GM18499 (cell line): ENCODE measurements around the gene PUS1.

Experiments
- ATAC-seq: cut with Tn5 transposase; IDR thresholded peaks from one replicate; pipeline ENCODE4 v1.9.1; 2021; ENCODE audit warnings: moderate number of reproducible peaks; ENCODE audit not compliant: insufficient read depth, unreplicated experiment

Gene PUS1

DNA sequence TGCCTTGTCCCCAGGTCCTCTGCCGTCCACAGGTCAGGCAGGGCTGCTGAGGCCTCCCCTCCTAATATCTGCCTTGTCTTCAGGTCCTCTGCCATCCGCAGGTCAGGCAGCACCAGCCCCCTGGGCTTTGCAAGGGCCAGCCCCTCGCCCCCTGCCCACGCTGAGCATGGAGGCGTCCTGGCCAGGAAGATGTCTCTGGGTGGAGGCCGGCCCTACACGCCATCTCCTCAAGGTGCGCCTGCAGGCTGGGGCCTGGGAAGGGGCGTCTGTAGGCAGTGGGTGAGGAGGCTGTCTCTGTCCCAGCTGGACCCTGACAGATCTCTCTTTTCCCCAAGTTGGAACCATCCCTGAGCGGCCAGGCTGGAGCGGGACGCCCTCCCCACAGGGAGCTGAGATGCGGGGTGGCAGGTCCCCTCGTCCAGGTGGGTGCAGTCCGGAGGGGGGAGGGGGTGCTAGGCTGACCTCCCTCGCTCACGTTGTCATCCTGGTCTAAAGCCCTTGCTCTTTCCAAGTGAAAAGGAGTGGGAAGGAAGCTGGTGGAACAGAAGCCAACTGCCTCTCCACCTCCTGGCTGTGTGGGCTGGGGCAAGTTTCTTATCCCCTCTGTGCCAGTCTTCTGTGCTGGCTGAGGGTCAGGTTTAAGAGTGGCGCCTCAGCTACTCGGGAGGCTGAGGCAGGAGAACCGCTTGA is 13.9 kb upstream of the PUS1 start:
- ATAC-seq: no peak

DNA sequence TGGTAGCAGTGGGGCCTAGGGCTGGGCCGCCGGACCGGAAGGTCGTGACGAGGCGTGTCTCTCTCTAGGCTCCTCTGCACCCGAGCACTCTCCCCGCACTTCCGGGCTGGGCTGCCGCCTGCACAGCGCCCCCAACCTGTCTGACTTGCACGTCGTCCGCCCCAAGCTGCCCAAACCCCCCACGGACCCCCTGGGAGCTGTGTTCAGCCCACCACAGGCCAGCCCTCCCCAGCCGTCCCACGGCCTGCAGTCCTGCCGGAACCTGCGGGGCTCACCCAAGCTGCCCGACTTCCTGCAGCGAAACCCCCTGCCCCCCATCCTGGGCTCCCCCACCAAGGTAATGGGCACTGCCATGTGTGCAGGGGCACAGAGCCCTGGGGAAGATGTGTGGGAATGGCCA is 13.3 kb upstream of the PUS1 start:
- ATAC-seq: no peak

DNA sequence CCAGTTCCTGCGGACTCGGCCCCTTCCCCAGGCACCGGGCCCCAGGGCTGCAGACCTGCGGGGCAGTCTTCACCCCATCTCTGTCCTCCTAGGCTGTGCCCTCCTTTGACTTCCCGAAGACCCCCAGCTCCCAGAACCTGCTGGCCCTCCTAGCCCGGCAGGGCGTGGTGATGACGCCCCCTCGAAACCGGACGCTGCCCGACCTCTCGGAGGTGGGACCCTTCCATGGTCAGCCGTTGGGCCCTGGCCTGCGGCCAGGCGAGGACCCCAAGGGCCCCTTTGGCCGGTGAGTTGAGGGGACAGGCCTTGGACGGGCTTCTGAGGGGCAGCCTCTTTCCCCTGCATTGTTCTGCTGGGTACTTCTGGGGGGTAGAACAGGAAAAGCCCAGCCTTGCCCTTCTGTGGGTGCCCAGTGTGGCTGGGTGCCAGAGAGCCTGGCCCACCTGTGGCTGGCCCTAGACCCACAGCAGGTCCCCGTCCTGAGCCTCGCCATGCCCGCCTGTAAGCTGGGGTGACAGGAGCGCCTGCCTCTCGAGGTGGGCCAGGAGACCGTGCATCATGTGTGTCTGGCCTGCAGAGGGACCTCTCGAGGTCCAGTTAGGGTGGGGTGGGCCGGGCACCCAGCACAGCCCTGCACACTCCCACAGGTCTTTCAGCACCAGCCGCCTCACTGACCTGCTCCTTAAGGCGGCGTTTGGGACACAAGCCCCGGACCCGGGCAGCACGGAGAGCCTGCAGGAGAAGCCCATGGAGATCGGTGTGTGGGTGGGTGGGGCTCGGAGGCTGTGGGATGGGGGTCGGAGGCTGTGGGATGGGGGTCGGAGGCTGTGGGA is 12.6 kb upstream of the PUS1 start:
- ATAC-seq: no peak

DNA sequence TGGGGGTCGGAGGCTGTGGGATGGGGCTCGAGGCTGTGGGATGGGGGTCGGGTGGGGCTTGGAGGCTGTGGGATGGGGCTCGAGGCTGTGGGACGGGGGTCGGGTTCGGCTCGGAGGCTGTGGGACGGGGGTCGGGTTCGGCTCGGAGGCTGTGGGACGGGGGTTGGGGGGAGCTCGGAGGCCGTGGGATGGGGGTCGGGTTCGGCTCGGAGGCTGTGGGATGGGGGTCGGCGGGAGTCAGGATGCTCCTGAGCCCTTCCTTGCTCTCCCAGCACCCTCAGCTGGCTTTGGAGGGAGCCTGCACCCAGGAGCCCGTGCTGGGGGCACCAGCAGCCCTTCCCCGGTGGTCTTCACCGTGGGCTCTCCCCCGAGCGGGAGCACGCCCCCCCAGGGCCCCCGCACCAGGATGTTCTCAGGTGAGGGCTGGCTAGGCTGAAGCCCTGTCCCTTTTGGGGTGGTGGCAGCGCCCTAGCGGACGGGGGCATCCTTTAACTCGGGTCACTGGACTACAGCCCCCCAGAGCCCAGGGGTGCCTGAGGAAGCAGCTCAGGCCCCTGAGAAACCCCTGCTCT is 11.9 kb upstream of the PUS1 start:
- ATAC-seq: no peak

DNA sequence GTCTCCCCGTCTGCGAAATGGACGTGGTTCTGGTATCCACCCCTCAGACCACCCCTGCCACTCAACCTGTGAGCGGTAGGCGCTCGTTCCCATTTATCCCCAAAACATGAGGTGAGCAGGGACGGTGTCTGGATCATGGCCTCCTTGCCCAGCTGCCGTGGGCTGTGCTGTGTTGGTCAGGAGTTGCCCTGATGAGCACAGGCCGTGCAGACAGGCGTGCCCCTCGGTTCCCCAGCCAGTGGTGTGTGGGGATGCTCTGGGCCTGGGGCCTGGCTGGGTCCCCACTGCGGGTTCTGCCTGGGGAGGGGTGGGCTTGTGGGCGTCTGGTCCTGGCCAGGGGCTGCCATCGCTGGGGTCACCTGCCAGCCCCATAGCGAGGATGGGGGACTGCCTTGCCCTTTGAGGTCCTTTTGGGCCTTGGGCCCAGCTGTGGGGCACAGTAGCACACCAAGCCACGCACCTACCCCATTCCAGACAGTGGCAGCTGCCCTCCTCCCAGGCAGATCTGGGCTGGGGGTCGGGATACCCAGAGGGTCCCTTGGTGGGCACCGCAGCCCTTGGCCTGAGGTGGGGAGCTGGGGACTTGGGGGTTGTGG is 11.3 kb upstream of the PUS1 start:
- no peak for ATAC-seq

DNA sequence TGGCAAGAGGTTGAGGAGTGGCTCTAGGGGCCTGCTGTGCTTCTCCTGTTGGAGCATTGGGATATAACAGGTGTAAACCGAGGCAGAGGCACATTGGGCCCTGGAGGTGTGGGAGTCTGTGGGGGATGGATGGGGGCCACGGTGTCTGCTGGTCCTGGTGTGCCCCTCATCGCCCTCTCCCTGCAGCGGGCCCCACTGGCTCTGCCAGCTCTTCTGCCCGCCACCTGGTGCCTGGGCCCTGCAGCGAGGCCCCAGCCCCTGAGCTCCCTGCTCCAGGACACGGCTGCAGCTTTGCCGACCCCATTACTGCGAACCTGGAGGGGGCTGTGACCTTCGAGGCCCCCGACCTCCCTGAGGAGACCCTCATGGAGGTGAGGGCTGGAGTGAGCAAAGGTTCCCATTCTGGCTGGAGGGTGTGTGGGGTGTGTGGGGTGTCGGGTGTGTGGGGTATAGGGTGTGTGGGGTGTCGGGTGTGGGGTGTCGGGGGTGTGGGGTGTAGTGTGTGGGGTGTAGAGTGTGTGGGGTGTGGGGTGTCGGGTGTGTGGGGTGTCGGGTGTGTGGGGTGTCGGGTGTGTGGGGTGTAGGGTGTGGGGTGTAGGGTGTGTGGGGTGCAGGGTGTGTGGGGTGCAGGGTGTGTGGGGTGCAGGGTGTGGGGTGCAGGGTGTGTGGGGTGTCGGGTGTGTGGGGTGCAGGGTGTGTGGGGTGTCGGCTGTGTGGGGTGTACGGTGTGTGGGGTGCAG is 10.6 kb upstream of the PUS1 start:
- no peak for ATAC-seq

DNA sequence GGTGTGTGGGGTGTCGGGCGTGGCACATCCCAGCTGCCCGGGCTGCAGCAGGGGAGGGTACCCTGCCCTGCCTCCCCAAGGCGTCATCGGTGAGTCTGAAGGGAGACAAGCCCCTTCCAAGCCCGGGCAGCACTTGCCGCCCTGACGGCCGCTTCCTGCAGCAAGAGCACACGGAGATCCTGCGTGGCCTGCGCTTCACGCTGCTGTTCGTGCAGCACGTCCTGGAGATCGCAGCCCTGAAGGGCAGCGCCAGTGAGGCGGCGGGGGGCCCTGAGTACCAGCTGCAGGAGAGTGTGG is 10.1 kb upstream of the PUS1 start:
- ATAC-seq: no peak

DNA sequence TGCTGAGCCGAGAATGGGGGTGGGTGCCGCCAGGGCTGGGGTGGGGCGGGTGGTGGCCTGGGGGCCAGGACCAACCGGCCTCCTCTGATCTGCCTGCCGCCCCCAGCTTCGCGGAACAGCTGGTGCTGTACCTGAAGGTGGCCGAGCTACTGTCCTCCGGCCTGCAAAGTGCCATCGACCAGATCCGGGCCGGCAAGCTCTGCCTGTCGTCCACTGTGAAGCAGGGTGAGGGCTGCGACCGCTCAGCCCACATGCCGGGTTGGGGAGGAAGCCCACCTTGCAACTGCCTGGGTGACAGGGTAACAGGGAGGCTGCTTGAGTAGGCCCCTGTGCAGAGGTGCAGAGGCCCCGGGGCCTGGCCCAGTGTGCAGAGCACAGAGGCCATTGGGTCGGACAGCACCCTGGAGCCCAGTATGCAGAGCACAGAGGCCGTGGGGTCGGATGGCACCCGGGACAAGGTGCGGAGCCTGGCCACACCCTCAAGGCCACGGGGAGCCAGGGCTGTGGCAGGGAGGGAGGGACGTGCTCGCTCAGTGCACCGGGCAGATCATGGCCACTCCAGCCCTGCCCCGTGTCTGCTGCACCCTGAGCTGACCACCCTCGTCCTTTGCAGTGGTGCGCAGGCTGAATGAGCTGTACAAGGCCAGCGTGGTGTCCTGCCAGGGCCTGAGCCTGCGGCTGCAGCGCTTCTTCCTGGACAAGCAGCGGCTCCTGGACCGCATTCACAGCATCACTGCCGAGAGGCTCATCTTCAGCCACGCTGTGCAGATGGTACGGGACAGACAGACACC is 9.5 kb upstream of the PUS1 start:
- ATAC-seq: no peak

DNA sequence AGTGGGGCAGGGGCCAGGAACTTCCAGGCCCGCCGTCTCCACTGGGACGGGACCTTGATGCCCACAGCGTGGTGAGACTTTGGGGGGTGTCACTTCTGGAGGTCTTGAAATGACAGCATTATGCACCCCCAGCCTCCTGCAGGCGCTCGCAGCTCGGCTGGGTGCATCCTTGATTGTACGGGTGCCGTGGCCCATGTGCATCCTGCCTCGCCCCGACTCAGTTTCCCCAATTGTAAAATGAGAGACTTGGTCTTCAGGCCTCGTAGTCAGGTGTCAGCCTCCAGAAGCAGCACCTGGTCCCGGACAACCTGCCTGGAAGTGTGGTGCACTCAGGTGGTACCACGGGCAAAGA is 8.9 kb upstream of the PUS1 start:
- no peak for ATAC-seq

DNA sequence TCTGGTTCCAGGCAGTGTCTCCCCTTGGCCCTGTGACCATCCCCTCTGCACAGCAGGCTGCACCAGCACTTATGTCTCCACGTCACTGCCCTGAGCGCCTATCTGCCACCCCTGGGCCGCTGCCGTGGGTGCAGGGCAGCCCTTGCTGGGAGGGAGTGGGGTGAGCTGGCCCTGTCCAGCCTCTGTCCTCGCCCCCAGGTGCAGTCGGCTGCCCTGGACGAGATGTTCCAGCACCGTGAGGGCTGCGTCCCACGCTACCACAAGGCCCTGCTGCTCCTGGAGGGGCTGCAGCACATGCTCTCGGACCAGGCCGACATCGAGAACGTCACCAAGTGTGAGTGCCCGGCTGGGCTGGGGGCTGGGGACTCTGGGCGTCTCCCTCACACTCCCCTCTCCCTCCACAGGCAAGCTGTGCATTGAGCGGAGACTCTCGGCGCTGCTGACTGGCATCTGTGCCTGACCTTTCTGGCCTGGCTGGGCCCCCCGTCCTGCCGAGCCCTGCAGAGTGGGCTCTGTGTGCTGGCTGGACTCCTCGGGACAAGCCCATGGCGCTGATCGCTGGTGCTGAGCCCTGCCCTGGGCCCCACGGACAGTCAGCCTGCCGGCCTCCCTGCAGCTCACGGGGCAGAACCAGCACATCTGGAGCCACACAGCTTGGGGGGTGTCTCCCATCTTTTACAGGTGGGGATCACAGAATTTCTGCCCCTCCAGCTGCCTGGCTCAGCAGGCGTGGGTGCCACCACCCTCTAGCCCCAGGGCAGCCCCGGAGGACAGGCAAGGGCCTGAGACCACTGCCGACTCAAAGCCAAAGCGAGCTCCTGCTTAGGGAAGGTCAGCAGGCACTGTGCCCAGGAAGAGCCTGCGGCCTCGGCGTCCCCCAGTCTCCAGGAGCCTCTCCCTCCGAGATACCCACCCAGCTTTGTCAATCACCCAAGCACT is 7.9 kb upstream of the PUS1 start:
- no peak for ATAC-seq

DNA sequence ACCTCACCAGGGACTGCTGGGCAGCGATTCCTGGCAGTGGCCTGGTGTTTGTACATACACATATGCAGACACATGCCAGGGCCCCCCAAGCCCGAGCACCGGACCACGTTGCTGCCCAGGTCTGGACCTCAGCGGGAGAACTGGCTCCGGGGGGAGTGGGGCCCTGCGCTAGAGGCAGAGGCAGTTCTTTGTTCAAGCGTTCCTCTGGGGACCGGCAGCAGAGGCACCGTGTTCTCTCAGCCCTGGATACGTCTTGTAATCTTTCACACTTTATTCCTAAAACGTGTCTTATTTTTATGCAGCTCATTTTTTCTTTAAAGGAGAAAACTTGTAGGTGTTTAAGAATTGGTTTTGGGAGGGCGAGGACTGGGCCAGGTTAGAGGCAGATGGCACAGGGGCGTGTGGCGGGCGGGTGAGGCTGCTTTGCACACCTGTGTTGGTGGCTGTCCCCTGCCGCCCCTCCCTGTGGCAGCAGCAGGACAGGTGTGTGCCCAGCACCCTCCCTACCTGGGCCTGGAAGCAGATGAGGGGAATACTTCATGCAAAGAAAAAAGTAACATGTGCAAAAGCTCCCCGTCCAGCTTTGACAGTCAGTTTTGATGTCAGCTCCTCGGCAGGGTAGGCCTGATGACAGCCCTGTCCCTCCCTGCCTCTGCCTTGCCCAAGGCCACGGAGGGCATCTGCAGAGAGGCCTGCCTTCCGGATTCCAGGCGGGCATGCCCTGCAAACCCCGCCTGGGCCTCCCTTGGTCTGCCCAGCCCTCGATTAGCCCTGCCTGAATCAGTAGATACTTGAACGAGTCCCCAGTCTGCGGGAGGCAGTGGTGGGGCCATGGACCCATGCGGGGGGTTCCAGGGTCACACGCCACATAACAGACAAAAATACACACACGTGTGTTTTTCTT is 7.0 kb upstream of the PUS1 start:
- ATAC-seq: no peak

DNA sequence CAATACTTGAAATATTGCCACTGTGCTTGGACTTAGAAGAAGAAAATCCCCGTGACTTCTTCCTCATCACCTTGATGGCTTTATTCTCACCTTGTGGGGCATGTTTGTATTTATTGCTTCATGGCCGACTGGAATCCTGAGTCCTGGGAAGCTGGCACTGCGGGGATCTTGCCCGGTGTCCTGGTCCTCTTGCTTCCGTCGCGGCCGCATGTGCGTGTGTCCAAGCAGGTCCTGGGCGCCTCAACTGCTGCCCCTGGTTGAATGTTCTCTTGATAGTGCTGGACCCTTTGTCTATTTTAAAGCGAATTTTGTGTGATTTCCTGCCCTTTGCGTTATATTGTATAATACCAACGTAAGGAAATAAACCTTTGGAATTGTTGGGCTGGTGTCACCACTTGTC is 6.3 kb upstream of the PUS1 start:
- no peak for ATAC-seq

DNA sequence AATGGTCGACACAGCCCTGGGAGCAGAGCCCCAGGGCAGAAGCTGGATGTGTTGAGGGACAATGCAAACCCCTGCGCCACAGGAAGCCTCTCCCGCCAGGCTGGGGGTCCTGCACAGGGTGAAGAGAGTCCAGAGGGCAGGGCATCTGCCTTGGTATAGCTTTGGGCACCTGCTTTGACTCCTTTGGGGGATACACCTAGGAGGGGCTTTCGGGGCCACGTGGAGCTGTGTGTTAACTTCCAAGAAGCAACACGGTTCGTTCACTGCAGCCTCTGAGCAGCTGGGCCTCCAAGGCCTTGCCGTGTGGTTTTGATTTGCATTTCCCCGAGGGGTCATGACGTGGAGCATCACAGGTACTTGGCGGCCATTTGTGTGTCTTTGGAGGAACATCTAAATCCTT is 5.8 kb upstream of the PUS1 start:
- peak; percentile 60 for ATAC-seq

DNA sequence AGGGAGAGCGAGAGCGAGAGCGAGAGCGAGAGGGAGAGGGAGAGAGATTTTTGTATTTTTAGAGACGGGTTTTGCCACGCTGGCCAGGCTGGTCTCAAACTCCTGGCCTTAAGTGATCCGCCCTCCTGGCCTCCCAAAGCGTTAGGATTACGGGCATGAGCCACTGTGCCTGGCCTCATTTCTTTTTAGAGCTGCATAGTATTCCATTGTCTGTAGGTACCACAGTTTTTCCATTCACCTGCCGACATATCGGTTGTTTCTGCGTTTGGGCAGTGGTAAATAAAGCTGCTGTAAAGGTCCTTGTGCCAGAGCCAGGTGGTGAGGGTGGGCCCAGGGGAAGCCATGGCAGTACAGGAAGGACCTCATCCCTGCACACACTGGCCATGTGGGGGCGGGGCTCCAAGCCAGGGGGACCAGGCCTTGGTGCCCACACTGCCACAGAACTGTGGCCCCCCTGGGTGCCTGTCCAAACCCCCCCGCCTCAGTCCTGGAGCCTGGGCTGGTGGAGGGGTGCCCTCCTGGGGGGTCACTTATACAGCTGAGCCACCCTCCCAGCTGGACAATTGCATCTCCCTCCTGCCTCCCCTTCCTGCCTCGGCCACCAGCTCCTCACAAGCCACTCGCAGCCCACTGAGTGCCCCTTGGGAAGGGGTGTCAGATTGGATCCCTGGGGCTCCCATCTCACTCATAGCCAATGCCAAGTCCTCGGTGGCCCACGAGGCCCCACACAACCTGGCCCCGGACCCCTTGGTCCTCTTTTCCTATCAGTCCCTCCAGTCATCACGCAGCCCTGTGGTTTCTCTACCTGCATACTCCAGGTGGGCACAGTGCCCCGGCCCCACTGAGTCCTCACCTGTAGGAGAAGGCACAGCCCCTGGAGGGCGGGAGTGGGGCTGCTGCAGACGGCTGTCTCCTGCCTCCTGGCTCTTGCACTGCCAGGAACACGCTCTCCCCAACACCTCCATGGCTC is 1.7 kb upstream of the PUS1 start:
- no peak for ATAC-seq

DNA sequence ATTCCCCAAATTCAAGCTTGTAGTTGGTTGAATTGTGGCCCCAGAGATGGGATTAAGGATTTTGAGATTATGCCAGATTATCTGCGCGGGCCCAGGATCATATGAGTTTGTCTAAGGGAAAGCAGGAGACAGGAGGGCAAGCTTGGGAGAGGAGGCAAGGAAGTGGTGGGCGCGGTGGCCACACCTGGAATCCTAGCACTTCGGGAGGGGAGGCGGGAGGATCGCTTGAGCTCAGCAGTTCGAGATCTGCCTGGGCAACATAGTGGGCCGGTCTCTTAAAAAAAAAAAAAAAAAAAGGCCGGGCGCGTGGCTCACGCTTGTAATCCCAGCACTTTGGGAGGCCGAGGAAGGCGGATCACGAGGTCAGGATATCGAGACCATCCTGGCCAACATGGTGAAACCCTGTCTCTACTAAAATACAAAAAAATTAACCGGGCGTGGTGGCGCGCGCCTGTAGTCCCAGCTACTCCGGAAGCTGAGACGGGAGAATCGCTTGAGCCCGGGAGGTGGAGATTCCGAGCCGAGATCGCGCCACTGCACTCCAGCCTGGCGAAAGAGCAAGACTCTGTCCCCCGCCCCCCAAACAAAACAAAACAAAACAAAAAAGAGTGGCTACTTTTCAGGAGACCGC is 881 bp upstream of the PUS1 start:
- ATAC-seq: no peak
